Peyer's patch (tissue), 4 donors: ENCODE results near the gene FGFR1OP2. TPM values are rescaled to one million over a fixed set of nuclear protein-coding genes. Genes with fewer than 3 reads are reported as not detected.

Experiments
- DNase-seq, 3 donors: peaks; one replicate each; pipeline ENCODE4 v3.0.0-alpha.2; 2017 to 2019
- H3K27ac ChIP-seq, 4 donors: fragments of 200-600 bp; sonication (generic); one replicate each; pipeline ENCODE4 v1.5.1; 2016 to 2019
- H3K27me3 ChIP-seq, 2 donors: fragments of 200-600 bp; sonication (generic); one replicate each; pipeline ENCODE4 v1.5.1; 2019
- H3K36me3 ChIP-seq, 3 donors: fragments of 200-600 bp; sonication (generic); one replicate each; pipeline ENCODE4 v1.5.1; 2016 to 2019
- H3K4me1 ChIP-seq, 4 donors: fragments of 200-600 bp; sonication (generic); one replicate each; pipeline ENCODE4 v1.5.1; 2016 to 2019
- H3K4me3 ChIP-seq, 4 donors: fragments of 200-600 bp; sonication (generic); 1 replicate in 3 of 4; 2 replicates in 1 of 4; pipeline ENCODE4 v1.5.1; 2016 to 2019; ENCODE audit warnings: mild to moderate bottlenecking in 1 of 4
- H3K9me3 ChIP-seq, 4 donors: fragments of 200-600 bp; sonication (generic); one replicate each; pipeline ENCODE4 v1.5.1; 2016 to 2019; ENCODE audit warnings: mild to moderate bottlenecking in 1 of 4
- POLR2A ChIP-seq, 2 donors: fragments of 450-650 bp; IDR thresholded peaks; one replicate each; pipeline ENCODE4 v1.5.1; 2017; ENCODE audit warnings: antibody characterized with exemption in 2 of 2, mild to moderate bottlenecking in 2 of 2, moderate library complexity in 2 of 2
- total RNA-seq, 4 donors: library from RNA; depleted of rRNA; stranded (reverse); fragments of >200 nt; gene quantifications; one replicate each; pipeline ENCODE4 v1.1.0, GENCODE V29; 2016
- TF ChIP-seq, protein P1 (sequence below), 6 experiments: fragments of 450-650 bp in 4 of 6; fragments of 200-600 bp in 2 of 6; sonication (generic) in 1 of 6; IDR thresholded peaks; one replicate each; pipeline ENCODE4 v1.5.1; 2017 to 2019; ENCODE audit warnings: antibody characterized with exemption in 6 of 6, mild to moderate bottlenecking in 3 of 6, moderate library complexity in 1 of 6

Gene FGFR1OP2
- total RNA-seq, 4 donors from 2014 or later, result 49.5 to 94.9 (median 65.4) TPM

DNA sequence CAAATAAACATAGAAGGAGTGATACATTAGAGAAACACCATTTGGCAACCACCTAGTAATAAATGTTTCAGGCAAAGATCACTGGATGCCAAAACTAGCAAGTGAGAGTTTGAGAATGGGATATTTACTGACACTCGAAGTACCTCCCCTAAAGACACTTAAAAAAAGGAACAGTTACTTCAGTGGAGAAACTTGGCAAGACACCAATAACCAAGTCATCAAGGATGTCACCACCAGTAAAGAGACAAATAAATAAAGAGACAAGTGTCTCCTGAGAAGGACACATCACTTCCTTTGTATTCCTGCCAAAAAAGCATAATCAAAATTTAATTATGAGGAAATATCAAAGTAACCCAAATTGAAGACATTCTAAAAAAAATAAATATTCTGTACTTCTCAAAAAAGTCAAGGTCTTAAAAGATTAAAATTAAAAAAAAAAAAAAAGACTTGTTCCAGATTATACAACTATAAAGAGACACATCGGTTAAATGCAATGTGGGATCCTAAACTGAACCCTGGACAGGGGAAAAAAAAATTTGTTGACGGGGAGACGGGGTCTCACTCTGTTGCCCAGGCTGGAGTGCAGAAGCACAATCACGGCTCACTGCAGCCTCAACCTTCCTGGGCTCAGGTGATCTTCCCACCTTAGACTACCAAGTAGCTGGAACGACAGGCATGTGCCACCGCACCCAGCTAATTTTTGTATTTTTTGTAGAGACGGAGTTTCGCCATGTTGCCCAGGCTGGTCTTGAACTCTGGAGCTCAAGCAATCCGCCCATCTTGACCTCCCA is 49.6 kb downstream of the FGFR1OP2 start:
- Histone ChIP-seq H3K4me3 (no peak overlapping the region), H3K27me3 (no peaks in the 10 kb centered on the region), H3K36me3 (peaks cover 0 to 25% (median 0%) of the 10 kb centered on the region in 3 donors), H3K27ac (no peak overlapping the region), H3K9me3 (no peaks in the 10 kb centered on the region), H3K4me1 (no peaks in the 10 kb centered on the region)
- DNase-seq, result no peak
- TF ChIP-seq, protein P1, sequence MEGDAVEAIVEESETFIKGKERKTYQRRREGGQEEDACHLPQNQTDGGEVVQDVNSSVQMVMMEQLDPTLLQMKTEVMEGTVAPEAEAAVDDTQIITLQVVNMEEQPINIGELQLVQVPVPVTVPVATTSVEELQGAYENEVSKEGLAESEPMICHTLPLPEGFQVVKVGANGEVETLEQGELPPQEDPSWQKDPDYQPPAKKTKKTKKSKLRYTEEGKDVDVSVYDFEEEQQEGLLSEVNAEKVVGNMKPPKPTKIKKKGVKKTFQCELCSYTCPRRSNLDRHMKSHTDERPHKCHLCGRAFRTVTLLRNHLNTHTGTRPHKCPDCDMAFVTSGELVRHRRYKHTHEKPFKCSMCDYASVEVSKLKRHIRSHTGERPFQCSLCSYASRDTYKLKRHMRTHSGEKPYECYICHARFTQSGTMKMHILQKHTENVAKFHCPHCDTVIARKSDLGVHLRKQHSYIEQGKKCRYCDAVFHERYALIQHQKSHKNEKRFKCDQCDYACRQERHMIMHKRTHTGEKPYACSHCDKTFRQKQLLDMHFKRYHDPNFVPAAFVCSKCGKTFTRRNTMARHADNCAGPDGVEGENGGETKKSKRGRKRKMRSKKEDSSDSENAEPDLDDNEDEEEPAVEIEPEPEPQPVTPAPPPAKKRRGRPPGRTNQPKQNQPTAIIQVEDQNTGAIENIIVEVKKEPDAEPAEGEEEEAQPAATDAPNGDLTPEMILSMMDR (IDR thresholded peaks at IDR 0.05), result no peak
- TF ChIP-seq POLR2A (IDR thresholded peaks at IDR 0.05), result no peak

DNA sequence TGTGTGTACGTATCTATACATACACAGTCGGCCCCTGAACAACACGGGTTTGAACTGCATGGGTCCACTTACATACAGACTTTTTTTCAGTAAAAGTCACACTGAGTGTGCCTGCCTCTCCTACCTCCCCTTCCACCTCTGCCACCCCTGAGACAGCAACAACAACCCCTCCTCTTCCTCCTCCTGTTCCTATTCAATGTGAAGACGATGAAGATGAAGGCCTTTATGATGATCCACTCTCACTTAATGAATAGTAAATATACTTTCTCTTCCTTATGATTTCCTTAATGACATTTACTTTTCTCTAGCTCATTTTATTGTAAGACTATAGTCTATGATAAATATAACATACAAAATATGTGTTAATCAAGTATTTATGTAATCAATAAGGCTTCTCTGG is 50.4 kb downstream of the FGFR1OP2 start:
- Histone ChIP-seq H3K9me3 (no peaks in the 10 kb centered on the region), H3K4me3 (no peak overlapping the region), H3K27ac (no peak overlapping the region), H3K27me3 (no peaks in the 10 kb centered on the region), H3K4me1 (no peaks in the 10 kb centered on the region), H3K36me3 (peaks cover 0 to 20% (median 0%) of the 10 kb centered on the region in 3 donors)
- no peak for DNase-seq
- no peak for TF ChIP-seq POLR2A (IDR thresholded peaks at IDR 0.05)
- TF ChIP-seq, protein P1 (IDR thresholded peaks at IDR 0.05), result no peak

DNA sequence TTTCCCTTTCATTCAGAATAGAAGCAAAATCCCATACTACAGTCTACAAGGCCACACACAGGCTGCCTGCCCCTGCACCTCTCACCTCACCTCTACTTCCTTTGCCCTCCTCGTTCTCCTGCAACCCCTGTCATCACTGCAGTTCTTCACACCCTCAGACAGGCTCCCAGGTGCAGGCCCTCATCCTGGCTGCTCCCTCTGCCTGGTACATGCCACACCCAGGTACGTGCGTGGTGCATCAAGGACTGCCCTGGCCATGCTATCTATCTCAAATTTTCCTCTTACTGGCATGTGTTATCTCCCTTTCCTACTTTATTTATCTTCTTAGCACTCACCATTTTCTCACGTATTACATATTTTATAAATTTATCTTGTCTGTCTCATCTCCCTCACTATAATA is 51.6 kb downstream of the FGFR1OP2 start:
- TF ChIP-seq, protein P1 (IDR thresholded peaks at IDR 0.05), result no peak
- TF ChIP-seq POLR2A (IDR thresholded peaks at IDR 0.05), result no peak
- Histone ChIP-seq H3K36me3 (peaks cover 0 to 30% (median 0%) of the 10 kb centered on the region in 3 donors), H3K4me1 (no peaks in the 10 kb centered on the region), H3K4me3 (no peak overlapping the region), H3K27me3 (no peaks in the 10 kb centered on the region), H3K27ac (no peak overlapping the region), H3K9me3 (no peaks in the 10 kb centered on the region)
- DNase-seq, result no peak

DNA sequence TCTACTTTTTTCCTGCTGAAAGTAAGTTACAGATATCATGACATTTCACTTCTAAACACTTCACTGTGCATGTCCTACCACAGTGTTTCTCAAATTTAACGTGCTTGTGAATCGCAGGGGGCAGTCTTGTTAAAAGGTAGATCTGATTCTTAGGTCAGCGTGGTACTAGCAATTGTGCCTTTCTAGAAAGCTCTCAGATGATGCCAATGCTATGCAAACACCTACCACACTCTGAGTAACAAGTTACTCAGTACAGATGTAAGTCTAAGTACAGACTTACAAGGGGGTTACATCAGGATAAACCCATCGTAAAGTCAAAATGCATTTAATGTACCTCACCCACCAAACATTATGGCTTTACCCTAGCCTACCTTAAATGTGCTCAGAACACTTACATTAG is 53.6 kb downstream of the FGFR1OP2 start:
- Histone ChIP-seq H3K4me1 (no peaks in the 10 kb centered on the region), H3K27ac (no peak overlapping the region), H3K9me3 (no peaks in the 10 kb centered on the region), H3K4me3 (no peak overlapping the region), H3K27me3 (no peaks in the 10 kb centered on the region), H3K36me3 (peaks cover 0 to 38% (median 0%) of the 10 kb centered on the region in 3 donors)
- no peak for DNase-seq
- TF ChIP-seq, protein P1 (IDR thresholded peaks at IDR 0.05), result no peak
- TF ChIP-seq POLR2A (IDR thresholded peaks at IDR 0.05), result no peak

DNA sequence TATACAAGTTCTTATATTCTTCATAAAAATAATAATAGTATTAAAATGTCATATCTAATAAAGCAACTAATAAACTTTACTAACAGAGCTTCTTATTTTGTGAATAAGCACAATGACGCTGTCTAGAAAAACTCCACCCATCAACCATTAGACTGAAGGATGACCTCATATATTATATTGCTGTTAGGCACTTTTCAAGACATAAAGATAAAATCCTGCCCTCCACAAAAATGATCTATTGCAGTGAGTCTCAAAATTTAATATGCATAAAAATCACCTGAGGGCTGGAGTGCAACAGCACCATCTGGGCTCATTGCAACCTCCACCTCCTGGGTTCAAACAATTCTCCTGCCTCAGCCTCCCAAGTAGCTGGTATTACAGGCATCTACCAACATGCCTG is 55.8 kb downstream of the FGFR1OP2 start:
- peaks cover 0 to 38% (median 0%) of the 10 kb centered on the region in 3 donors for H3K36me3 ChIP-seq

More for the DNA sequence above, 55.8 kb downstream of the FGFR1OP2 start:
- Histone ChIP-seq H3K4me3 (no peak overlapping the region), H3K4me1 (no peaks in the 10 kb centered on the region), H3K27ac (no peak overlapping the region), H3K9me3 (no peaks in the 10 kb centered on the region), H3K27me3 (no peaks in the 10 kb centered on the region)
- DNase-seq, result no peak
- no peak for TF ChIP-seq POLR2A (IDR thresholded peaks at IDR 0.05)
- TF ChIP-seq, protein P1 (IDR thresholded peaks at IDR 0.05), result no peak
